ENCODE results near the gene ERFL. TPM values are rescaled to one million over a fixed set of nuclear protein-coding genes. Genes with fewer than 3 reads are reported as not detected.

Gene ERFL
- total and polyA plus RNA-seq, 2 experiments from 2014 or later: 0.69 TPM; not detected in 1

GRCh38 chr19:41882568-41883462, 45.4 kb downstream of the ERFL start, which contains the start of gene ARHGEF1:
Gene ARHGEF1, plus strand, starts transcription at chr19:41883184. Its CDS starts 4,899 bp downstream, at chr19:41888083.
- Mint-ChIP-seq H3K27me3 (ENCODE audit: insufficient read depth, low read depth, poor library complexity) (peaks cover 24% of the 10 kb centered on the region), H3K36me3 (ENCODE audit: low read depth) (no peaks in the 10 kb centered on the region; the same call in 2 of the 3 replicates), H3K4me1 (peaks cover 32% of the 10 kb centered on the region), H3K27ac (peak within 1 kb of the TSS; percentile 70; the same call in 1 of the 2 replicates), H3K9me3 (peaks cover 4% of the 10 kb centered on the region; the same call in 1 of the 3 replicates), H3K4me3 (peak within 1 kb of the TSS; percentile 89)
- peak within 1 kb of the TSS; percentile 95 for H3K4me2 ChIP-seq
- H3K4me3 ChIP-seq: peak within 1 kb of the TSS; percentile 93
- peaks cover 28% of the 10 kb centered on the region for H3K4me1 ChIP-seq (ENCODE audit: insufficient read depth)
- peaks cover 29% of the 10 kb centered on the region for H3K27me3 ChIP-seq (ENCODE audit: insufficient read depth)
- peaks cover 31% of the 10 kb centered on the region for H3F3A ChIP-seq (replicated peaks; ENCODE audit: low read depth)
- H3K9me2 ChIP-seq (ENCODE audit: insufficient read depth): no peaks in the 10 kb centered on the region
- H3K36me3 ChIP-seq (ENCODE audit: insufficient read depth): no peaks in the 10 kb centered on the region
- DNase-seq (ENCODE audit: low spot score) (peak; percentile 62), ATAC-seq (peak; percentile 11)
- peak within 1 kb of the TSS; percentile 90 for H2AFZ ChIP-seq
- peaks cover 6% of the 10 kb centered on the region; the same call in 1 of the 2 replicates for H3K79me2 ChIP-seq (replicated peaks; ENCODE audit: insufficient read depth)
- H3K27ac ChIP-seq (ENCODE audit: low read depth): no peak within 1 kb of the TSS
- TF ChIP-seq, protein P1, sequence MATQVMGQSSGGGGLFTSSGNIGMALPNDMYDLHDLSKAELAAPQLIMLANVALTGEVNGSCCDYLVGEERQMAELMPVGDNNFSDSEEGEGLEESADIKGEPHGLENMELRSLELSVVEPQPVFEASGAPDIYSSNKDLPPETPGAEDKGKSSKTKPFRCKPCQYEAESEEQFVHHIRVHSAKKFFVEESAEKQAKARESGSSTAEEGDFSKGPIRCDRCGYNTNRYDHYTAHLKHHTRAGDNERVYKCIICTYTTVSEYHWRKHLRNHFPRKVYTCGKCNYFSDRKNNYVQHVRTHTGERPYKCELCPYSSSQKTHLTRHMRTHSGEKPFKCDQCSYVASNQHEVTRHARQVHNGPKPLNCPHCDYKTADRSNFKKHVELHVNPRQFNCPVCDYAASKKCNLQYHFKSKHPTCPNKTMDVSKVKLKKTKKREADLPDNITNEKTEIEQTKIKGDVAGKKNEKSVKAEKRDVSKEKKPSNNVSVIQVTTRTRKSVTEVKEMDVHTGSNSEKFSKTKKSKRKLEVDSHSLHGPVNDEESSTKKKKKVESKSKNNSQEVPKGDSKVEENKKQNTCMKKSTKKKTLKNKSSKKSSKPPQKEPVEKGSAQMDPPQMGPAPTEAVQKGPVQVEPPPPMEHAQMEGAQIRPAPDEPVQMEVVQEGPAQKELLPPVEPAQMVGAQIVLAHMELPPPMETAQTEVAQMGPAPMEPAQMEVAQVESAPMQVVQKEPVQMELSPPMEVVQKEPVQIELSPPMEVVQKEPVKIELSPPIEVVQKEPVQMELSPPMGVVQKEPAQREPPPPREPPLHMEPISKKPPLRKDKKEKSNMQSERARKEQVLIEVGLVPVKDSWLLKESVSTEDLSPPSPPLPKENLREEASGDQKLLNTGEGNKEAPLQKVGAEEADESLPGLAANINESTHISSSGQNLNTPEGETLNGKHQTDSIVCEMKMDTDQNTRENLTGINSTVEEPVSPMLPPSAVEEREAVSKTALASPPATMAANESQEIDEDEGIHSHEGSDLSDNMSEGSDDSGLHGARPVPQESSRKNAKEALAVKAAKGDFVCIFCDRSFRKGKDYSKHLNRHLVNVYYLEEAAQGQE (IDR thresholded peaks at IDR 0.05; ENCODE audit: unreplicated experiment): no peak
- TF ChIP-seq CTCF (conservative IDR thresholded peaks at IDR 0.05; ENCODE audit: low read depth in 2 of 2): no peak
- peak; percentile 50 for TF ChIP-seq EZH2 (IDR thresholded peaks at IDR 0.05; ENCODE audit: low read depth, unreplicated experiment)
- no peaks in the 10 kb centered on the region for H4K20me1 ChIP-seq (replicated peaks; ENCODE audit: insufficient read depth)

DNA sequence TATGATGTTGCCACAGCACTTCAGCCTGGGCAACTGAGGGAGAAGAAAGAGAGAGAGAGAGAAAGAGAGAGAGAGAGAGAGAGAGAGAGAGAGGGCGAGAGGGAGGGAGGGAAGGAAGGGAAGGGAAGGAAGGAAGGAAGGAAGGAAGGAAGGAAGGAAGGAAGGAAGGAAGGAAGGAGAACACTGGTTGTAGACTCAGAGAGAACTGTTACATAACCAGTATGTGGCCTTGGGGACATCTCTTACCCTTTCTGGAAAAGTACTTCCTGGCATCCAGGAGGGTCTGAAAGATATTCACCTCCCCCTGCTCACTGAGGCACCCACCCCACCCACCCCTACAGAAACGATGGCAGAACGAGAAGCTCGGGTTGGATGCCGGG, 47.9 kb downstream of the ERFL start:
- Histone ChIP-seq H3F3A (replicated peaks; ENCODE audit: low read depth) (peaks cover 16% of the 10 kb centered on the region), H3K27me3 (ENCODE audit: insufficient read depth) (peaks cover 29% of the 10 kb centered on the region), H3K79me2 (replicated peaks; ENCODE audit: insufficient read depth) (peaks cover 6% of the 10 kb centered on the region; the same call in 1 of the 2 replicates), H3K4me1 (ENCODE audit: insufficient read depth) (peaks cover 12% of the 10 kb centered on the region), H3K4me2 (no peak overlapping the region), H3K36me3 (ENCODE audit: insufficient read depth) (no peaks in the 10 kb centered on the region), H2AFZ (no peak overlapping the region), H4K20me1 (replicated peaks; ENCODE audit: insufficient read depth) (no peaks in the 10 kb centered on the region), H3K27ac (ENCODE audit: low read depth) (no peak overlapping the region), H3K4me3 (no peak overlapping the region), H3K9me2 (ENCODE audit: insufficient read depth) (no peaks in the 10 kb centered on the region)
- Mint-ChIP-seq H3K4me3 (no peak overlapping the region), H3K27me3 (ENCODE audit: insufficient read depth, low read depth, poor library complexity) (peaks cover 31% of the 10 kb centered on the region), H3K27ac (no peak overlapping the region), H3K9me3 (peaks cover 4% of the 10 kb centered on the region; the same call in 1 of the 3 replicates), H3K4me1 (peaks cover 21% of the 10 kb centered on the region), H3K36me3 (ENCODE audit: low read depth) (no peaks in the 10 kb centered on the region; the same call in 2 of the 3 replicates)
- ATAC-seq: no peak
- DNase-seq (ENCODE audit: low spot score): no peak
- TF ChIP-seq EZH2phosphoT487 (IDR thresholded peaks at IDR 0.05; ENCODE audit: unreplicated experiment) (no peak), CTCF (conservative IDR thresholded peaks at IDR 0.05; ENCODE audit: low read depth in 2 of 2) (no peak)

Data from GM23338 (cell line).